Stimulated activated CD8-positive, alpha-beta memory T cell treated with anti-CD3 and anti-CD28 coated beads, Interleukin-15, amount 100 ng/mL, for 4 hours (primary cell): ENCODE measurements around the gene AHCYL1.
A peak's percentile ranks its signal among the peaks of the same experiment; 100 is the strongest.
"Not testable (repeated sequence)": the region's sequence is repeated elsewhere in the genome, so short reads cannot be mapped to it uniquely, and the experiment has no call there.

ENCODE experiments used
- DNase-seq, 2 donors: peaks; one replicate each; pipeline ENCODE4 v3.0.0-alpha.2; 2020; ENCODE audit warnings: low read depth in 2 of 2

The AHCYL1 gene

GRCh38 chr1:109997204-109997866, 12.8 kb downstream of the AHCYL1 start:
- no peak for DNase-seq

- no peak for DNase-seq
Measured at GRCh38 chr1:109997867-109998229, 13.3 kb downstream of the AHCYL1 start.

- DNase-seq = no peak
Measured at GRCh38 chr1:110002695-110003094, 18.1 kb downstream of the AHCYL1 start.

- no peak for DNase-seq
Measured at GRCh38 chr1:110003747-110004428, 19.3 kb downstream of the AHCYL1 start.

GRCh38 chr1:110004583-110004982, 20.0 kb downstream of the AHCYL1 start:
- DNase-seq = no peak

- no peak for DNase-seq
Measured at GRCh38 chr1:110005971-110006370, 21.4 kb downstream of the AHCYL1 start.

- DNase-seq = no peak
Measured at GRCh38 chr1:110006516-110006915, 22.0 kb downstream of the AHCYL1 start.

GRCh38 chr1:110007046-110007830, 22.7 kb downstream of the AHCYL1 start:
- no peak for DNase-seq

- DNase-seq = no peak
Measured at GRCh38 chr1:110008971-110009565, 24.5 kb downstream of the AHCYL1 start.

GRCh38 chr1:110011527-110012041, 27.0 kb downstream of the AHCYL1 start:
- DNase-seq = no peak

GRCh38 chr1:110012100-110012780, 27.7 kb downstream of the AHCYL1 start:
- no peak for DNase-seq

GRCh38 chr1:110017792-110018191, 33.2 kb downstream of the AHCYL1 start:
- no peak for DNase-seq

- DNase-seq = no peak
Measured at GRCh38 chr1:110018396-110018795, 33.8 kb downstream of the AHCYL1 start.

- no peak for DNase-seq
Measured at GRCh38 chr1:110019770-110020169, 35.2 kb downstream of the AHCYL1 start.

GRCh38 chr1:110021285-110021684, 36.7 kb downstream of the AHCYL1 start:
- DNase-seq = no peak

GRCh38 chr1:110024613-110025012, 40.0 kb downstream of the AHCYL1 start:
- DNase-seq = no peak

- not testable (repeated sequence) for DNase-seq
Measured at GRCh38 chr1:110030687-110031086, 46.1 kb downstream of the AHCYL1 start.

- DNase-seq = no peak
Measured at GRCh38 chr1:110032327-110032726, 47.8 kb downstream of the AHCYL1 start.

GRCh38 chr1:110033421-110033820, 48.9 kb downstream of the AHCYL1 start:
- no peak for DNase-seq

- DNase-seq = no peak
Measured at GRCh38 chr1:110034040-110034450, 49.5 kb downstream of the AHCYL1 start.

GRCh38 chr1:110034451-110035235, 50.1 kb downstream of the AHCYL1 start, which contains the start of gene STRIP1:
TSS of gene STRIP1 (plus strand) at chr1:110034624. CDS start at chr1:110034638, 14 bp downstream.
- peak; percentile 80 to 86 for DNase-seq
